GM12872 (cell line): ENCODE data around the gene POLR2H.
A peak's percentile ranks its signal among the peaks of the same experiment; 100 is the strongest.

Experiments used
- CTCF ChIP-seq: IDR thresholded peaks from 3 replicates; pipeline ENCODE4 v1.5.1; 2011; ENCODE audit warnings: low read depth, mild to moderate bottlenecking, low read length, moderate library complexity; ENCODE audit not compliant: insufficient read depth

The POLR2H gene

GRCh38 chr3:184344579-184345316, 16.8 kb upstream of the POLR2H start:
- no peak for TF ChIP-seq CTCF

GRCh38 chr3:184345317-184346144, 16.0 kb upstream of the POLR2H start:
- peak; percentile 62; the same call in 2 of the 3 replicates for TF ChIP-seq CTCF

- TF ChIP-seq CTCF: no peak
Measured at GRCh38 chr3:184346480-184347190, 14.9 kb upstream of the POLR2H start.

- no peak for TF ChIP-seq CTCF
Measured at GRCh38 chr3:184347321-184348056, 14.0 kb upstream of the POLR2H start.

GRCh38 chr3:184348057-184348382, 13.5 kb upstream of the POLR2H start:
- no peak for TF ChIP-seq CTCF

- TF ChIP-seq CTCF: no peak
Measured at GRCh38 chr3:184349563-184350470, 11.7 kb upstream of the POLR2H start.
